A673 (cell line): ENCODE measurements around the gene WNT16. TPM values are rescaled to one million over a fixed set of nuclear protein-coding genes. Genes with fewer than 3 reads are reported as not detected.

Experiments
- BruUV-seq: library from RNA; stranded (reverse); fragments of 400-500 nt; replicated peaks from 2 replicates; lab custom pipeline; 2021; lab: Mats Ljungman, UMichigan
- CTCF ChIA-PET: fragments of 300-600 bp; sonication (Branson Sonifier 250); formaldehyde crosslinking; loops from one replicate; lab custom pipeline; 2022; ENCODE audit warnings: antibody characterized with exemption; lab: Charles Lee
- POLR2A ChIA-PET: fragments of 300-600 bp; sonication (Branson Sonifier 250); formaldehyde crosslinking; loops from one replicate; lab custom pipeline; 2022; ENCODE audit warnings: antibody characterized with exemption; ENCODE audit not compliant: low non-redundant PET; lab: Charles Lee
- DNase-seq: peaks from one replicate; pipeline ENCODE4 v3.0.0-alpha.2; 2015; ENCODE audit warnings: low spot score
- H3K27ac ChIP-seq: fragments of 200-600 bp; sonication (generic); 2 replicates; pipeline ENCODE4 v1.5.1; 2016; ENCODE audit warnings: mixed run types, low read depth, mild to moderate bottlenecking, mixed read lengths, antibody characterized with exemption, low read length; ENCODE audit not compliant: poor library complexity, severe bottlenecking
- H3K27me3 ChIP-seq: fragments of 200-600 bp; sonication (generic); replicated peaks from 2 replicates; pipeline ENCODE4 v1.6.1; 2017; ENCODE audit warnings: mixed run types, low read depth, mild to moderate bottlenecking, mixed read lengths, antibody characterized with exemption, low read length; ENCODE audit not compliant: insufficient read depth, poor library complexity
- H3K36me3 ChIP-seq: fragments of 200-600 bp; sonication (generic); 2 replicates; pipeline ENCODE4 v1.6.1; 2016; ENCODE audit warnings: mixed run types, mild to moderate bottlenecking, mixed read lengths, antibody characterized with exemption, low read length; ENCODE audit not compliant: insufficient read depth, poor library complexity, severe bottlenecking
- H3K4me1 ChIP-seq: fragments of 200-600 bp; sonication (generic); 2 replicates; pipeline ENCODE4 v1.6.1; 2017; ENCODE audit warnings: mixed run types, mild to moderate bottlenecking, mixed read lengths, antibody characterized with exemption, low read length; ENCODE audit not compliant: insufficient read depth, poor library complexity, severe bottlenecking
- H3K4me3 ChIP-seq: fragments of 200-600 bp; sonication (generic); 2 replicates; pipeline ENCODE4 v1.5.1; 2016; ENCODE audit warnings: low read depth, mixed run types, mild to moderate bottlenecking, mixed read lengths, low read length; ENCODE audit not compliant: poor library complexity, severe bottlenecking
- H3K9me3 ChIP-seq: fragments of 200-600 bp; sonication (generic); 2 replicates; pipeline ENCODE4 v1.6.1; 2016; ENCODE audit warnings: mixed run types, low read depth, mild to moderate bottlenecking, mixed read lengths, antibody characterized with exemption, low read length; ENCODE audit not compliant: poor library complexity, severe bottlenecking
- EZH2 ChIP-seq: fragments of 200-600 bp; sonication (generic); IDR thresholded peaks from 2 replicates; pipeline ENCODE4 v1.6.1; 2017; ENCODE audit warnings: borderline replicate concordance, low read depth, mild to moderate bottlenecking, mixed read lengths, antibody characterized with exemption, low read length; ENCODE audit not compliant: poor library complexity, severe bottlenecking
- intact Hi-C: fragments of 100-400 bp; cut with micrococcal nuclease; formaldehyde crosslinking; loops from one replicate; pipeline ENCODE4 v1.10.0; 2022; ENCODE audit not compliant: unreplicated experiment
- total RNA-seq: library from RNA; stranded (reverse); gene quantifications from 2 replicates; pipeline ENCODE4 v1.2.3, GENCODE V29; 2021
- TF ChIP-seq, protein P1 (sequence below): fragments of 300-800, 200-600 bp; sonication (generic); conservative IDR thresholded peaks from 2 replicates; pipeline ENCODE4 v1.5.1; 2017; ENCODE audit warnings: low read depth, mild to moderate bottlenecking, antibody characterized with exemption, low read length, moderate library complexity, mixed read lengths

Gene WNT16
- total RNA-seq, 1 experiment from 2014 or later = not detected

DNA sequence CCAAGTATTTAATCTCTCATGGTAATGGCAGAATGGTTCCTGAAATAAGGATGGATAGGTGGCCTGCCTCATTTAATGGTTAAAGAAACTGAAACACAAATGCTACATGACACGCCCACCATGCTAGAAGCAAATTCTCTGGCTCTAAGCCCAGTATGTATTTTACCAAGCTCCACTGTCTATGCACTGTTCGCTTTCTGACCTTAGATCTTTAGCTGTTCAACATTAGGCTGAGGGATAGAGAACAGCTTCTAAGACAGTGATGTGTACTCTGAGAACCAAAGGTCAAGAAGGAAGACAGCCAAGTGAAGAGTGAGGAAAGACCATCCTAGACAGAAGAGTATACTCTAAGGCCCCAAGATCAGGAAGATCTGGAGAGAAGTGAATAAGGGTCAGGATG, 40.7 kb downstream of the WNT16 start:
- intact Hi-C loops = loop anchor here (5.0 kb wide), 1 partner anchor 383 kb away; no protein-coding TSS in a partner anchor
- H3K27ac ChIP-seq = no peak overlapping the region
- no TSS peak for BruUV-seq
- H3K9me3 ChIP-seq = no peaks in the 10 kb centered on the region
- peaks cover 3% of the 10 kb centered on the region for H3K36me3 ChIP-seq
- TF ChIP-seq, protein P1, sequence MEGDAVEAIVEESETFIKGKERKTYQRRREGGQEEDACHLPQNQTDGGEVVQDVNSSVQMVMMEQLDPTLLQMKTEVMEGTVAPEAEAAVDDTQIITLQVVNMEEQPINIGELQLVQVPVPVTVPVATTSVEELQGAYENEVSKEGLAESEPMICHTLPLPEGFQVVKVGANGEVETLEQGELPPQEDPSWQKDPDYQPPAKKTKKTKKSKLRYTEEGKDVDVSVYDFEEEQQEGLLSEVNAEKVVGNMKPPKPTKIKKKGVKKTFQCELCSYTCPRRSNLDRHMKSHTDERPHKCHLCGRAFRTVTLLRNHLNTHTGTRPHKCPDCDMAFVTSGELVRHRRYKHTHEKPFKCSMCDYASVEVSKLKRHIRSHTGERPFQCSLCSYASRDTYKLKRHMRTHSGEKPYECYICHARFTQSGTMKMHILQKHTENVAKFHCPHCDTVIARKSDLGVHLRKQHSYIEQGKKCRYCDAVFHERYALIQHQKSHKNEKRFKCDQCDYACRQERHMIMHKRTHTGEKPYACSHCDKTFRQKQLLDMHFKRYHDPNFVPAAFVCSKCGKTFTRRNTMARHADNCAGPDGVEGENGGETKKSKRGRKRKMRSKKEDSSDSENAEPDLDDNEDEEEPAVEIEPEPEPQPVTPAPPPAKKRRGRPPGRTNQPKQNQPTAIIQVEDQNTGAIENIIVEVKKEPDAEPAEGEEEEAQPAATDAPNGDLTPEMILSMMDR = no peak
- no peak for TF ChIP-seq EZH2
- peak; percentile 51 for DNase-seq
- H3K4me3 ChIP-seq = no peak overlapping the region
- no peaks in the 10 kb centered on the region for H3K27me3 ChIP-seq
- H3K4me1 ChIP-seq = peaks cover 39% of the 10 kb centered on the region
- ChIA-PET CTCF (interaction anchor here (0.7 to 0.9 kb wide), 2 partner anchors 26 to 189 kb away, joined by 3 to 5 read pairs; no protein-coding TSS in a partner anchor), POLR2A (no interaction called here)

GRCh38 chr7:121371367-121371766, 42.6 kb downstream of the WNT16 start:
- no peak for DNase-seq
- H3K36me3 ChIP-seq = peaks cover 3% of the 10 kb centered on the region
- intact Hi-C loops = loop anchor here (5.0 kb wide), 1 partner anchor 231 kb away; no protein-coding TSS in a partner anchor
- H3K9me3 ChIP-seq = no peaks in the 10 kb centered on the region
- peaks cover 39% of the 10 kb centered on the region for H3K4me1 ChIP-seq
- no TSS peak for BruUV-seq
- POLR2A ChIA-PET = no interaction called here
- CTCF ChIA-PET = no interaction called here
- no peak for TF ChIP-seq EZH2
- TF ChIP-seq, protein P1 = no peak
- H3K4me3 ChIP-seq = no peak overlapping the region
- no peak overlapping the region for H3K27ac ChIP-seq
- no peaks in the 10 kb centered on the region for H3K27me3 ChIP-seq

DNA sequence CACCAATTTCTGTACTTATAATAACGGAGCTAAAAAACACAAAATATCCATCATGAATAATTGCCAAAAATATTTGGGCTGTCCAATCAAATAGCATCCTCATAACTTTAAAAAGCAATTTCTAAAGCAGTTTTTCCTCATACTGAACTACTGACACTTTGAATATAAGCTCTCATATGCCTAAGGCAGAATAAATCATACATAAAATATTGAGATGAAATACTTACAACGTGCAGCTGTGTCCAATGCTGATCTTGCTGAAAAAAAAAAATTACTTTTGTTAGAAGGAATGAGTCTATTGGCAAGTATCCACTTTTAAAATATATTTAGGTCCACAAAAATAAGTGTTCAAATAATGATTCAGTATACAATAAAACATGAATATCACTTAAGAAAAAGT, 43.1 kb downstream of the WNT16 start:
- no peaks in the 10 kb centered on the region for H3K27me3 ChIP-seq
- no peak overlapping the region for H3K27ac ChIP-seq
- CTCF ChIA-PET = no interaction called here
- no peaks in the 10 kb centered on the region for H3K9me3 ChIP-seq
- TF ChIP-seq, protein P1 = no peak
- no peak for TF ChIP-seq EZH2
- intact Hi-C loops = loop anchor here (5.0 kb wide), 1 partner anchor 230 kb away; no protein-coding TSS in a partner anchor
- no peak overlapping the region for H3K4me3 ChIP-seq
- peaks cover 3% of the 10 kb centered on the region for H3K36me3 ChIP-seq
- peaks cover 39% of the 10 kb centered on the region for H3K4me1 ChIP-seq
- POLR2A ChIA-PET = no interaction called here
- DNase-seq = no peak
- no TSS peak for BruUV-seq
